Measurements from ENCODE around the gene GPATCH4.
"Not testable (repeated sequence)": the region's sequence is repeated elsewhere in the genome, so short reads cannot be mapped to it uniquely, and the experiment has no call there.

GPATCH4 gene

GRCh38 chr1:156625436-156626078, 24.3 kb upstream of the GPATCH4 start:
- peak; percentile 77 for DNase-seq

GRCh38 chr1:156624814-156625435, 23.6 kb upstream of the GPATCH4 start:
- DNase-seq: no peak

- peak; percentile 52 for DNase-seq
Measured at GRCh38 chr1:156623946-156624813, 22.9 kb upstream of the GPATCH4 start.

GRCh38 chr1:156622581-156623297, 21.5 kb upstream of the GPATCH4 start:
- no peak for DNase-seq

- DNase-seq: no peak
Measured at GRCh38 chr1:156619582-156619955, 18.3 kb upstream of the GPATCH4 start.

- peak; percentile 24 for DNase-seq
Measured at GRCh38 chr1:156618853-156619581, 17.7 kb upstream of the GPATCH4 start, which contains the start of gene HAPLN2. HAPLN2 (plus strand) TSS chr1:156619415; CDS start chr1:156623491, 4,076 bp downstream.

GRCh38 chr1:156616463-156616862, 15.2 kb upstream of the GPATCH4 start:
- DNase-seq: no peak

GRCh38 chr1:156615946-156616345, 14.7 kb upstream of the GPATCH4 start:
- no peak for DNase-seq

- no peak for DNase-seq
Measured at GRCh38 chr1:156612666-156613065, 11.4 kb upstream of the GPATCH4 start.

- DNase-seq: not testable (repeated sequence)
Measured at GRCh38 chr1:156610072-156610471, 8.8 kb upstream of the GPATCH4 start.

GRCh38 chr1:156608981-156609380, 7.7 kb upstream of the GPATCH4 start:
- peak; percentile 64 for DNase-seq

GRCh38 chr1:156608036-156608674, 6.9 kb upstream of the GPATCH4 start:
- DNase-seq: peak; percentile 58

- DNase-seq: not testable (repeated sequence)
Measured at GRCh38 chr1:156607344-156607743, 6.1 kb upstream of the GPATCH4 start.

- DNase-seq: no peak
Measured at GRCh38 chr1:156602557-156602993, 1.3 kb upstream of the GPATCH4 start.

GRCh38 chr1:156601892-156602291, 613 bp upstream of the GPATCH4 start:
- no peak for DNase-seq

- DNase-seq: no peak
Measured at GRCh38 chr1:156600733-156601121, 552 bp downstream of the GPATCH4 start.

- DNase-seq: no peak
Measured at GRCh38 chr1:156599811-156600210, 1.5 kb downstream of the GPATCH4 start.

- no peak for DNase-seq
Measured at GRCh38 chr1:156598731-156599432, 2.4 kb downstream of the GPATCH4 start.

GRCh38 chr1:156598125-156598524, 3.2 kb downstream of the GPATCH4 start:
- DNase-seq: no peak

GRCh38 chr1:156596426-156596825, 4.9 kb downstream of the GPATCH4 start:
- DNase-seq: no peak

GRCh38 chr1:156595016-156595415, 6.3 kb downstream of the GPATCH4 start:
- no peak for DNase-seq

All from activated CD8-positive, alpha-beta memory T cell treated with anti-CD3 and anti-CD28 coated beads, Interleukin-2, amount 50 U/mL, for 4 hours (primary cell).